Measurements from ENCODE around the gene C14orf119. TPM values are rescaled to one million over a fixed set of nuclear protein-coding genes. Genes with fewer than 3 reads are reported as not detected.

C14orf119 gene
- total and polyA plus RNA-seq, 8 donors: 1.8 to 51.8 (median 25.2) TPM; not detected in 1

GRCh38 chr14:23123419-23123818, 28.1 kb downstream of the C14orf119 start:
- Histone ChIP-seq H3K27me3 (peaks cover 0 to 4% (median 0%) of the 10 kb centered on the region in 3 donors), H3K27ac (peak overlapping the region in 2 of 5 donors; percentile 25 to 62), H3K9me3 (no peaks in the 10 kb centered on the region), H3K4me3 (no peak overlapping the region), H3K4me1 (peaks cover 9 to 57% (median 21%) of the 10 kb centered on the region in 4 donors), H3K36me3 (peaks cover 11 to 26% (median 23%) of the 10 kb centered on the region in 4 donors)
- 28 to 45% (median 33%) methylated on average over 7 to 8 of the region's 8 CpGs for WGBS, 5 donors
- intact Hi-C loops (cut with DNase I; ENCODE audit: low total_unique reads): loop anchor here (5.0 kb wide), 1 partner anchor 64 kb away; no protein-coding TSS in a partner anchor
- peak; percentile 74 to 93 for DNase-seq
- TF ChIP-seq POLR2AphosphoS5 (IDR thresholded peaks at IDR 0.05): peak in 1 of 3 donors; percentile 47
- no peak for TF ChIP-seq POLR2A (IDR thresholded peaks at IDR 0.05)
- no peak for TF ChIP-seq EP300 (IDR thresholded peaks at IDR 0.05)
- TF ChIP-seq CTCF (IDR thresholded peaks at IDR 0.05): no peak

- H3K27ac ChIP-seq: peak overlapping the region in 1 of 5 donors; percentile 62
- no peak for DNase-seq
- H3K4me3 ChIP-seq: no peak overlapping the region
- H3K36me3 ChIP-seq: peaks cover 21 to 36% (median 34%) of the 10 kb centered on the region in 4 donors
- 83 to 87% (median 86%) methylated on average over 13 of the region's 13 CpGs for WGBS, 5 donors
- H3K4me1 ChIP-seq: peaks cover 9 to 56% (median 21%) of the 10 kb centered on the region in 4 donors
- intact Hi-C loops (cut with DNase I; ENCODE audit: low total_unique reads): loop anchor here (5.0 kb wide), 1 partner anchor 63 kb away; no protein-coding TSS in a partner anchor
- H3K9me3 ChIP-seq: no peaks in the 10 kb centered on the region
- H3K27me3 ChIP-seq: no peaks in the 10 kb centered on the region
- no peak for TF ChIP-seq CTCF (IDR thresholded peaks at IDR 0.05)
- TF ChIP-seq POLR2A (IDR thresholded peaks at IDR 0.05): no peak
- no peak for TF ChIP-seq EP300 (IDR thresholded peaks at IDR 0.05)
Observed at GRCh38 chr14:23124337-23124954, 29.1 kb downstream of the C14orf119 start.

- 40 to 68% (median 49%) methylated on average over 3 of the region's 3 CpGs for WGBS, 5 donors
- intact Hi-C loops (cut with DNase I; ENCODE audit: low total_unique reads): no loop called here
- DNase-seq: no peak
- TF ChIP-seq EP300 (IDR thresholded peaks at IDR 0.05) (no peak), POLR2A (IDR thresholded peaks at IDR 0.05) (no peak), CTCF (IDR thresholded peaks at IDR 0.05) (no peak), POLR2AphosphoS5 (IDR thresholded peaks at IDR 0.05) (no peak)
- Histone ChIP-seq H3K27ac (peak overlapping the region in 1 of 5 donors; percentile 25), H3K27me3 (no peaks in the 10 kb centered on the region), H3K9me3 (no peaks in the 10 kb centered on the region), H3K4me1 (peaks cover 9 to 50% (median 21%) of the 10 kb centered on the region in 4 donors), H3K36me3 (peaks cover 25 to 42% (median 39%) of the 10 kb centered on the region in 4 donors), H3K4me3 (no peak overlapping the region)
Observed at GRCh38 chr14:23125011-23125410, 29.7 kb downstream of the C14orf119 start.

GRCh38 chr14:23125933-23126524, 30.7 kb downstream of the C14orf119 start:
- intact Hi-C loops (cut with DNase I; ENCODE audit: low total_unique reads): no loop called here
- H3K36me3 ChIP-seq: peaks cover 25 to 50% (median 48%) of the 10 kb centered on the region in 4 donors

More at GRCh38 chr14:23125933-23126524, 30.7 kb downstream of the C14orf119 start:
- H3K4me1 ChIP-seq: peaks cover 7 to 47% (median 18%) of the 10 kb centered on the region in 4 donors
- H3K4me3 ChIP-seq: no peak overlapping the region
- no peaks in the 10 kb centered on the region for H3K27me3 ChIP-seq
- H3K9me3 ChIP-seq: no peaks in the 10 kb centered on the region
- peak overlapping the region in 2 of 5 donors; percentile 19 to 25 for H3K27ac ChIP-seq
- TF ChIP-seq EP300 (IDR thresholded peaks at IDR 0.05) (no peak), CTCF (IDR thresholded peaks at IDR 0.05) (no peak), POLR2AphosphoS5 (IDR thresholded peaks at IDR 0.05) (no peak), POLR2A (IDR thresholded peaks at IDR 0.05) (no peak)
- DNase-seq: no peak
- 64 to 73% (median 66%) methylated on average over 8 to 9 of the region's 9 CpGs for WGBS, 5 donors

All from stomach (tissue), 9 donors.